Measurements from ENCODE around the gene STX11. TPM values are rescaled to one million over a fixed set of nuclear protein-coding genes. Genes with fewer than 3 reads are reported as not detected.
A peak's percentile ranks its signal among the peaks of the same experiment; 100 is the strongest.

STX11 gene
- total RNA-seq, 1 experiment from 2014 or later = 1.1 TPM

GRCh38 chr6:144104898-144105487, 45.3 kb upstream of the STX11 start:
- TF ChIP-seq CTCF (IDR thresholded peaks at IDR 0.05; ENCODE audit: unreplicated experiment) = peak; percentile 70
- no TSS peak for BruUV-seq (replicated peaks)
- POLR2A ChIA-PET = no interaction called here

DNA sequence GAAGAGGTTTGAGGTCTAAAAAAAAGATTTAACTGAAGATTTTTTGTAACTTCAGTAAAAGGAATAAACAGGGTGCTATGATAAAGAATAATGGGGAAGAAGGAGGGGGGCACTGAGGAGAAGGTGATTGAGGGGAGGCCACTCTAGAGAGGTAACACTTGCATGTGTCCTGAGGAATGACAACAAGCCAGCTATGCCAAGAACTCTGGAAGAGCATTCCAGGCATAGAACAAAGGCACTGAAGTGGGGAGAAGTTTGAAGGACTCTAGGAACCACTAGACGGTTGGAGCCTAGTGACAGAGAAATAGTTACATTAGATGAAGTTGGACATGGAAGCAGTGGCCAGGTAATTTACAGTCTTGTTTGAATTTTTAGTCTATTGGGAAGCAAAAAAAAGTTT, 44.1 kb upstream of the STX11 start:
- peaks cover 5% of the 10 kb centered on the region for H3K4me1 Mint-ChIP-seq (ENCODE audit: insufficient read depth, unreplicated experiment)
- H3K9me3 Mint-ChIP-seq (ENCODE audit: unreplicated experiment) = no peaks in the 10 kb centered on the region
- H3K36me3 Mint-ChIP-seq (ENCODE audit: insufficient read depth, unreplicated experiment) = no peaks in the 10 kb centered on the region
- intact Hi-C loops (cut with micrococcal nuclease) = loop anchor here (5.0 kb wide), 1 partner anchor 826 kb away; no protein-coding TSS in a partner anchor
- no peak for DNase-seq (ENCODE audit: unreplicated experiment)
- no peaks in the 10 kb centered on the region for H3K27me3 Mint-ChIP-seq (ENCODE audit: insufficient read depth, unreplicated experiment)
- BruUV-seq (replicated peaks) = no TSS peak
- H3K27ac Mint-ChIP-seq (ENCODE audit: low read depth, unreplicated experiment) = no peak overlapping the region
- no peak for TF ChIP-seq CTCF (IDR thresholded peaks at IDR 0.05; ENCODE audit: unreplicated experiment)
- ChIA-PET POLR2A (interaction anchor here (0.8 to 0.9 kb wide), 2 partner anchors 8 to 210 kb away, joined by 4 read pairs; no protein-coding TSS in a partner anchor), CTCF (interaction anchor here (0.6 to 4.8 kb wide), 5 partner anchors 8 to 461 kb away, joined by 3 to 28 read pairs (median 4); no protein-coding TSS in a partner anchor)
- H3K4me3 Mint-ChIP-seq (ENCODE audit: unreplicated experiment) = no peak overlapping the region

More at GRCh38 chr6:144104898-144105487, 45.3 kb upstream of the STX11 start:
- Mint-ChIP-seq H3K4me1 (ENCODE audit: insufficient read depth, unreplicated experiment) (peaks cover 5% of the 10 kb centered on the region), H3K36me3 (ENCODE audit: insufficient read depth, unreplicated experiment) (no peaks in the 10 kb centered on the region), H3K4me3 (ENCODE audit: unreplicated experiment) (no peak overlapping the region), H3K27me3 (ENCODE audit: insufficient read depth, unreplicated experiment) (no peaks in the 10 kb centered on the region), H3K27ac (ENCODE audit: low read depth, unreplicated experiment) (no peak overlapping the region), H3K9me3 (ENCODE audit: unreplicated experiment) (no peaks in the 10 kb centered on the region)
- peak; percentile 80 for DNase-seq (ENCODE audit: unreplicated experiment)
- intact Hi-C loops (cut with micrococcal nuclease) = loop anchor here (1.0 to 5.0 kb wide), 5 partner anchors 46 to 827 kb away; partner anchors contain the start of gene UTRN
- CTCF ChIA-PET = interaction anchor here (0.6 to 4.8 kb wide), 5 partner anchors 112 to 405 kb away, joined by 3 to 28 read pairs (median 4); no protein-coding TSS in a partner anchor

- Mint-ChIP-seq H3K36me3 (ENCODE audit: insufficient read depth, unreplicated experiment) (no peaks in the 10 kb centered on the region), H3K27me3 (ENCODE audit: insufficient read depth, unreplicated experiment) (no peaks in the 10 kb centered on the region), H3K4me1 (ENCODE audit: insufficient read depth, unreplicated experiment) (peaks cover under 1% of the 10 kb centered on the region), H3K27ac (ENCODE audit: low read depth, unreplicated experiment) (no peak overlapping the region), H3K4me3 (ENCODE audit: unreplicated experiment) (no peak overlapping the region), H3K9me3 (ENCODE audit: unreplicated experiment) (no peaks in the 10 kb centered on the region)
- ChIA-PET CTCF (interaction anchor here (0.9 to 1.0 kb wide), 2 partner anchors 12 to 370 kb away, joined by 4 to 5 read pairs; no protein-coding TSS in a partner anchor), POLR2A (no interaction called here)
- intact Hi-C loops (cut with micrococcal nuclease) = no loop called here
- no peak for TF ChIP-seq CTCF (IDR thresholded peaks at IDR 0.05; ENCODE audit: unreplicated experiment)
- DNase-seq (ENCODE audit: unreplicated experiment) = no peak
- no TSS peak for BruUV-seq (replicated peaks)
These were observed 40.1 kb upstream of the STX11 start for GRCh38 chr6:144110210-144110609.

GRCh38 chr6:144113366-144113765, 37.0 kb upstream of the STX11 start:
- Mint-ChIP-seq H3K4me1 (ENCODE audit: insufficient read depth, unreplicated experiment) (no peaks in the 10 kb centered on the region), H3K27ac (ENCODE audit: low read depth, unreplicated experiment) (no peak overlapping the region), H3K36me3 (ENCODE audit: insufficient read depth, unreplicated experiment) (no peaks in the 10 kb centered on the region), H3K4me3 (ENCODE audit: unreplicated experiment) (no peak overlapping the region), H3K27me3 (ENCODE audit: insufficient read depth, unreplicated experiment) (no peaks in the 10 kb centered on the region), H3K9me3 (ENCODE audit: unreplicated experiment) (no peaks in the 10 kb centered on the region)
- BruUV-seq (replicated peaks) = no TSS peak
- no peak for TF ChIP-seq CTCF (IDR thresholded peaks at IDR 0.05; ENCODE audit: unreplicated experiment)
- no peak for DNase-seq (ENCODE audit: unreplicated experiment)
- intact Hi-C loops (cut with micrococcal nuclease) = no loop called here
- CTCF ChIA-PET = no interaction called here
- POLR2A ChIA-PET = interaction anchor here (0.7 to 1.1 kb wide), 2 partner anchors 16 to 396 kb away, joined by 3 to 7 read pairs; no protein-coding TSS in a partner anchor
